H54 (cell line): ENCODE measurements around the gene RASGRP2.

Experiments
- DNase-seq: peaks from one replicate; pipeline ENCODE4 v3.0.0; 2011; ENCODE audit warnings: low spot score, mixed read lengths; ENCODE audit not compliant: insufficient read length
- FAIRE-seq: peaks from 3 replicates; lab custom pipeline; 2011; peaks lifted over from hg19 to GRCh38; lab: Jason Lieb, UNC
- POLR2A ChIP-seq: IDR thresholded peaks from 2 replicates; pipeline ENCODE4 v1.6.1; 2011; ENCODE audit warnings: low read depth, mild to moderate bottlenecking, low read length

The RASGRP2 gene

DNA sequence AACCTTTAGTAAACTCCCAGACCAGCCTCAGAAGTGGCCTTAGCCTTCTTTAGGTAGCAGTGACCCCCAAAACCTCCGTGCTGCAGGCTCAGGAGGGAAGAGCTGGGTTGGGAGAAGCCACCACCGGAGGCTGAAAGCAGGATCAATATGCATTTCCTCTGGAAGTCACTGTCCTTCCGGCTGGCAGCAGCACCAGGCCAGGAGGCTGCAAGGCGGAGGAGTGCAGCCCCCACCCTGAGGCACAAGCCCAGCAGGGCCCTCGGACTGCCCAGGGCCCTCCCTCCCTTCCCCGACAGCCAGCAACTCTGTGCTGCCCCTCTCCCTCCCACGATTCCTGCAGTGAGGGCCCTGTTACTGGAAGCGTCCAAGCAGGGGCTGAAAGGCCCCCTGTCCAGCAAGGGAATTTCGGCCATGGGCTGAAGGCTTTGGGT lies 17.7 kb downstream of the RASGRP2 start:
- no peak for FAIRE-seq
- no peak for DNase-seq
- TF ChIP-seq POLR2A: no peak

DNA sequence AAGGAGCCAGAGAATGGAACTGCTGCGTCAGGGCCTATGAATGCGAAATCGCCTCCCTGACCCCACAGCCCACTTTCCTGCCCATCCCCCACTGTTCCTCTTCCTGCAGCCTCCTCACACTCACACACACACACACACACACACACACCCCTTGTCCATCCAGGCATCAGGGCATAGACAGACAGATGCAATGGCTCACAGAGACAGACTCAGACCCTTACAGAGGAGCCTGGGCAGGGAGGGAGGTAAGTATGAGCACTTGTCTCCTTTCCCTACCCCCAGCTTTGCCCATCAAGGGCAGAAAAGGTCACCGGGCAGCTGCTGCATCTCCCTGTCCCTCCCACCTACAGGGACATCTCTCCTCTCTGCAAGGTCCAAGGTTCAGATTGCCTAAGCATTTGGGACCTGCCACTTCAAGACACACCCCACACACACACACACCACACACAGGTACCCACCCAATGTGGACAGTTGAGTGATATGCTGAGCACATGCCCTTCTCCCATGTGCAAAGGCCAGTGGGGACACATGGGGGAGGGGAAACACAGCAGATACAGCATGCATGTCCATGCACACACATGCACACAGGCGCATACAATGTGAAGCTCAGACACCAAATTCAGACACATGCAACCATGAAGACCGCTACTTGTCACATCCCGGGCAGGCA lies 18.9 kb downstream of the RASGRP2 start:
- no peak for TF ChIP-seq POLR2A
- FAIRE-seq: no peak
- no peak for DNase-seq

DNA sequence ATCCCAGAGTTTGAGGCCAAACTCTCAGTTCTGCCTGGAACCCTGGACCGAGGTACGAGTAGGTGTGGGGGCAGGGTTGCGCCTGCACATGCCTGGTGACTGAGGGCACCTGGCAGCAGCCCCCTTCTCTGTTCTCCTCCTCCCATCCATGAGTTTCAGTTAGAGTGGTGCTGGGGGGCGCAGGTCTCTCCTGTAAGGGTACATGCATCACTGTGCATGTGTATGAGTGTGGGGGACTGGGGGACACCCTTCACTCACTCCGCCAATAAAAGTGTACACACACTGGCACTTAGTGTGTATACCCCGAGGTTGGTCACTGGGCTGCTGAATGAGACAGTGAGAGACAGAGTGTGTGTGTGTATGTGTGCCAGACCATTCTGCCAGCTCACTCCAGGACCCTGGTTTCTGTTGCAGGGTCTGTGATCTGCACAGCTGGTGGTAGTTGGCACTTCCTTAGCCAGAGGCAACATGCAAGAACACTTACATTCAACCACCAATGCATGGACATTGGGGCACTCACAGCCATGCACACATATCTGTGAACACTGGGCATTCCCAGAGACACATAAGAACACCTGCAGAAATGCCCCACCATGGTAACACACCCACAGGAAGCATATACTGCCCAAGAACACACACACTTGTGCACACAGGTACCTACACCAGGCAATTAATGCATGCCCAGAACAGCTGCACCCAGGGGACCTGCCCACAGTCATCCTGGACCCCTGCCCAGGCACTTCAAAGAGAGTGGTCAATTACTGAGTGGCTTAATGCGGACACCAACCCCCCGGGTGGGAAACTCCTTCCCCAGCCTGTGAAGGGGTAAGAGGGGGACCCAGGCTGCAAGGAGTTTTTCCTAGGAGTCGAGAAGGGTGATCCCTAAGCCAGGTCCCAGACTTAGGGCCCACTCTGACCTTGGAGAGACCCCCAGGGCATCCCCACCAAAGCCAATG lies 19.8 kb downstream of the RASGRP2 start:
- TF ChIP-seq POLR2A: no peak
- DNase-seq (no peak), FAIRE-seq (no peak)

DNA sequence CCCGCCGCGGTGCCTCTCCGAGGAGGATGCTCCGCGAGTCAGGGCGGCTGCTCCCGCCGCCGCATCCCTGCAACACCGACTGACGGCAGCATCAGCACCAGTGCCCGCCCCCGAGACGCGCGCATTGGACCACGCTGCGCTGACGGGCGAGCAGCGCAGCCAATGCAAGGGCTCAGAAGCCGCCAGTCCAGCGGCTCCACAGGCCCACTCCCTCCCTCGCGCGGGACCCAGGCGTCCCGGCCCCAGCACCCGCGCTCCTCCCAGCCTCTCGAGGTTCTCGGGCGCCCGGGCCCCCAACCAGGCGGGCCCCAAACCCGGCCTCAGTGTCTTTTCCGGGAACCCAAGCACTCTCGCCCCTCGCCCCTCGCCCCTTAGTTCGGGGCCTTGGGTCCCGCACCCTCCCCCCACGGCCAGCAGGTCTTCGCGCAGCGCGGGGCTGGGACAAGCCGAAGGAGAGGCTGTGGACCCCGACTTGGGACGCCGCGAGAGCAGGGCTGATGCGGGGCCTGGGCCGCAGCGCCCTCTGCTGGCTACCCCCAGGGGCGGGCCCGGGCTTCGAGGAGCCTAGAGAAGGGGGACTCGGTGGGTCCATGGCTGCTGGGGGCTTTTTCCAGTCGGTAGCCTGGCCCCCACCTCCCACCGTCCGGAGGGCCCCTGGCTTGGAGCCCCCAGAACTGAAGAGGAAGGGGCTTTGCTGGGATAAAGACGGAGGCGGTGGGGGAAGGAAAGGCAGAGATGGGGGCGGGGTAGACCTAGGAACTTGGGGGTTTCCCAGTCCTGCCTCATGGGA lies 20.6 kb downstream of the RASGRP2 start, which contains the start of gene NRXN2:
Gene NRXN2 (minus strand): TSS at position 81 of the 790 bp plus-strand sequence. CDS start 9,498 bp downstream, outside the sequence.
- no peak for TF ChIP-seq POLR2A
- FAIRE-seq (no peak), DNase-seq (peak; percentile 96)

DNA sequence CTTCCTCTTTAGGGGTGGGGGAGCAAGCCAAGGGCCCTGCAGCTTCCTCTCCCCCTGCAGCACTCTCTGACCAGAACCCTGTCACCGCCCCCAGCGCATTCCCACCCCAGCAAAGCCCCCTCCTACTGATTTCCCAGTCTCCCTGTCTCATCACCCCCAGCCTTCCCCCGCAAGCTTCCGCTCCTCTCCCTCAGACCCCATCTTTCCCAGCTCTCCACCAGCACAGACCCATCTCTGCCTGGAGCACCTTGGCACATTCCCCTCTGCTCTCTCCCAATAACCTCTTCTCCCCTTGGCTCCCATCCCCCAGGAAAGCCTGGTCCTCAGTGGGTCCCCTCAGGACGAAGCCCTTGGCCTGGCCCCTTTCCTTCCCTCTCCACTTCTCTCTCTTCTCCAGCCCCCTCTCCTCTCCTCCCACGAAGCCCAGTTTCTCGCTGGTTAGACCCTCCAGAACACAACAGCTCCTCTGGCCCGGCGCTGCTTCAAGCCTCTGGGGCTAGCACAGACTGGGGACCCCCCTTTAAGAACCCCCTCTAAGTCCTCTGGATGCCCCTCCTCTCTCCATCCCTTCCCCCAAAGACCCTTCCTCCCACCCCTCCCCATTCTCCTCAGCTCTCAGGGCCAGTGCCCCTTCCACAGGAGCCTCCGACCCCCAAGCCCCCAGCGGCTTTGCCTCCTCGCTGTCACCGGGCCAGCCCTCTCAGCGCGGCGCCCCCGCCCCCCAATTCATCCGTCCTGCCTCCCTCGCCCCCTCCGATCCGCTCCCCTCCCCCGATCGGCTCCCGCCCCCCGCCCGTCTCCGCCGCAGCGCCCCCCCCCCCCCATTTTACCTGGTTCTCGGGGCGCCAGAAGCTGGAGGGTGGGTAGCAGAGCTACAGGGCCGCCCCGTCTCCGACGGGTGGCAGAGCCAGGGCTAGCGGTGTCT lies 21.5 kb downstream of the RASGRP2 start:
- no peak for DNase-seq
- no peak for FAIRE-seq
- no peak for TF ChIP-seq POLR2A

DNA sequence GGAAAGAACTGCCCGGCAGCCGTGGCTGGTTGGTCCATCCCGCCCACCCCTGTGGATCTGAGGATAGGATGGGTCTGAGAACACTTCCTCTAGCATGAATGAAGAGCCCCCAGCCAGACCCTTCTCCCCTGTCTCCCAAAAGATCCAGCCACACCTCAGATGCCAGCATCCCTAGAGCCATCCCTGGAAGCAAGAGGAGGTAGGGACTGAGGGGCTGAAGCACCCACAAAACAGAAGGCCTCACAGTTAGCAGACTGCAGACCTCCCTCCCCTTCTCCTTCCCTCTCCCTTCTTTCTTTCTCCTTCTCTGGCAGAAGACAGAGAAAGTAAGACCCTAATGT lies 22.6 kb downstream of the RASGRP2 start:
- FAIRE-seq: no peak
- DNase-seq: no peak
- TF ChIP-seq POLR2A: no peak

DNA sequence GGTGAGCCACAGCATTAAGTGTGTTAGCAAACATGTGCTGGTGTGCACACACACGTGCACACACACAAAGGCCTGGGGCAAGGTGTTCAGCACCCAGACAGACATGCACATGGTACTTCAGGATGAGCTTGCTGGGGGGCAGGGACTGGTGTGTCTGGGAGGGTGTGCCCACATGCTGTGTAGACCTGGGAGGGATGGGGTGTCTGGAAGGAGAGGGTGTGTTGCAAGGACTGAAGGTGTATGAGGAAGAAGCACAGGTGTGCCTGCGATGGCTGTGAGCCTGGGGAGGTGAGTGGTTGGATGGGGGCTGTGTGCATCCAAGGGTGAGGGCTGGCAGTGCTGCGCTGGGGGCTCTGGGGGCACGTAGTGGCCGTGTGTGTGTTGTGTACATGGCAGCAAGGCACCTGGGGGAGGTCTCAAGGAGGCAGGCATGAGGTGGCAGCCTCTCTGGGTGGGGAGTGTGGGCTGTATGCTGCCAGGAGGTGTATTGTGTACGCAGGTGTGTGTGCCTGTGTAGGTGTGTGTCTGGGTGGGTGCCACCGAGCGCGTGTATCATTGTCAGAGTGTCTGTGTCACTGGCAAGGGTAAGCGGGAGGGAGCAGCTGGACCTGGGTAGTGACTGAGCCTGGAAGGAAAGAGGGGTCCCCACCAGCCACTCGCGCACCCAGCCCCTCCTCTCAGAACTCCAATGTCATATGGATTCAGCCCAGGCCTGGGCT lies 23.1 kb downstream of the RASGRP2 start:
- no peak for TF ChIP-seq POLR2A
- DNase-seq (no peak), FAIRE-seq (no peak)

DNA sequence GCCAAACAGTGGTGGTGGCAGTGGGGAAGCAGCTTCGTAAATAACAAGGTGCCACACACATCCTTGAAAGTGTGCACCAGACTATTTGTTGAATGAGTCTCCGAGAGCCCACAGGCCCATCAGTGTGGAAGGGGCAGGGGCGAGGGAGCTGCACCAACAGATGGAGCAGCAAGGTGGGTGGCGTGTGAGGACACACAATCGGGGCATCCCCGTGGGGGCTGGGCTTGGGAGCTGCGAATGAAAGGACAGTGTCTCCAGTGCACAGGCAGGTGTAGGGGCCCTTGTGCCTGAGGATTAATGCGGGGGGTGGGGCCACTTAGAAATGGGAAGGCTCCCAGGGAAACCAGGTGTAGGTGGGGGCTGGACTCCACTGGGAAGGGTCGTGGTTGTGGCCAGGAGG lies 23.8 kb downstream of the RASGRP2 start:
- FAIRE-seq: no peak
- no peak for TF ChIP-seq POLR2A

DNA sequence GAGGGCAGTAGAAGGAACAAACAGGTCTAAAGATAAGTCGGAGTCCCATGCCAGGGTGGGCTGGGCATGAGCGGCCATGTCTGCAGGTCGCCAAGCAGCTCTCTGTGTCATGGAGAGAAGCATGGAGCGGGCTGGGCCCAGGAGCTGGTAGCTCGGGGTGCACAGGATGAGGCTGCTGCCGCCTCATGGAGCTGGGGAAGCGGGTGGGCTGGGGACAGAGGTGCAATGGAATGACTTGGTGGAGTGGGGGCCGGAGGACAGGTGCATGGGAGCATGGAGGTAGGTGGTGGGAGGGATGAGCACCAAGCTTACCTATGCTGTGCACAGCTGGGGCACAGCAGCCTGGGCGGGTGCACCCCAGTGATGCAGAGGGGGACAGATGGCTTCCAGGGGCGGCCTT lies 24.5 kb downstream of the RASGRP2 start:
- TF ChIP-seq POLR2A: no peak
- FAIRE-seq: no peak
- no peak for DNase-seq

More for the DNA sequence above, 23.8 kb downstream of the RASGRP2 start:
- no peak for DNase-seq

DNA sequence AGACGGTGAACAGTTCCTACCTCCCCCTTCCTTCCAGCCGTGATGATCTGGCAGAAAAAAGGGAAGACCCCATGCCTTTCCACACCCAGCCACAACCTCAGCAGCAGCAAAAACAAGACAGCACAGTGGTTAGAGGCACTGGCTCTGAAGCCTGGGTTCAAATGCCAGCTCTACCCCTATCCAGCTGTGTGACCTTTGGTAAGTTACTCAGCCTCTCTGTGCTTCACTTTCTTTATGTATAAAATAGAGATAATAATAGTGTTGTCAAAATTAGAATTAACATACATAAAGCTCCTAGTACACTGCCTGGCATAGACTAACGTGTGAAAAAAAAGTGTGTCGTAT lies 25.2 kb downstream of the RASGRP2 start:
- DNase-seq (no peak), FAIRE-seq (no peak)
- no peak for TF ChIP-seq POLR2A

DNA sequence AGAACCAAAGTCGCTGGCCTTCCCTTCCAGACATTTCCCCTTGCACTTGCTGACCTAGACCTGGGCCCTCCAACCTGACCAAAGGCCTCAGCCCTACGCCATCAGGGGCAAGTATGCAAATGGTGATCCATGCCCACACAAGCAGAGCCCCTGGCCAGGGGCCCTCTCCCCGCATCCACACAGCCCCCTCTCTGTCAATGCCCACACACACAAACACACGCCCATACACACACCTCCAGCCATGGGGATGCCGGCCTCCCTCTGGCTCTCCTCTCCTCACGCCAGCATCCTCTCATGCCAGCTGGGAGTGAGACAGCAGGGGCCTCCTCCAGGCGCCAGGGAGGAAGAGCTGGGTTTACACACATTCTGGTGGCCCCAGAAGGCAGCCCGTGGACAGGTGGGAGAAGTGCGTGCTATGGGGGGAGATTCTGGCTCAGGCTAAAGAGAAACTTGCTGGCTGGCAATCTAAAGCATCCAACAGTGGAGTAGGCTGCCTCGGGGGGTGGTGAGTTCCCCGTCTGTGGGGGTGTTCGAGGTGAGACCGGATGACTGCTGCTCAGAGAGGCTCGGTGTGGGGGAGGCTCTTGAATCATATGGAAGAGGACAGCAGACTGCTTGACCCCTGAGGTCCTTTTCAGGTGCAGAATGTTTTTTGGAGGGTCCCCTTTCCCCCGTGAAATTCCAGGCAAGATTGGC lies 25.7 kb downstream of the RASGRP2 start:
- DNase-seq (no peak), FAIRE-seq (no peak)
- no peak for TF ChIP-seq POLR2A

DNA sequence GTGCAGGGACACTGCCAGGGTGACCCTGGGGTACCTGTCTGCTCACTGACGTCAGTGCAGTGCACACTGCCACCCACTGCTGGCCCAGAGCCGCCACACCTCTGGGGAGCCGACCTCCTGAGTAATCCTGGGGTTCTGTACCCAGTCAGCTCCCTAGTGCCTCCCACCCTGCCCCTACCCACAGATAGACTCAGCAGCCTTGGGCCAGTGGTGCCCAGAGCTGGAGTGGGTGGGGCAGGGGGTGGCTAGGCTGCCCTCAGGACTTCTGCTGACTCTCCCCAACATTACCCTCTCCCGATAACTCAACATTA lies 26.7 kb downstream of the RASGRP2 start:
- no peak for DNase-seq
- FAIRE-seq: no peak
- TF ChIP-seq POLR2A: no peak
